GM12878 (cell line): ENCODE measurements around the gene CAPS. TPM values are rescaled to one million over a fixed set of nuclear protein-coding genes. Genes with fewer than 3 reads are reported as not detected.

Source experiments
- BMI1 ChIP-seq: fragments of 450-650 bp; IDR thresholded peaks from 2 replicates; pipeline ENCODE4 v1.6.1; 2016; ENCODE audit warnings: mild to moderate bottlenecking, moderate library complexity, borderline replicate concordance
- CBFB ChIP-seq: IDR thresholded peaks from 2 replicates; pipeline ENCODE4 v1.6.1; 2016; ENCODE audit warnings: antibody characterized with exemption, low read depth
- CBX3 ChIP-seq: fragments of 200-600 bp; sonication (generic); IDR thresholded peaks from 2 replicates; pipeline ENCODE4 v1.6.1; 2016; ENCODE audit warnings: low read depth, borderline replicate concordance
- CEBPZ ChIP-seq: fragments of 150-350 bp; IDR thresholded peaks from 2 replicates; pipeline ENCODE4 v1.6.1; 2016; ENCODE audit warnings: low read depth, low read length
- CUX1 ChIP-seq: IDR thresholded peaks from 2 replicates; pipeline ENCODE4 v1.6.1; 2012; ENCODE audit warnings: improper control_type of control experiment, low read depth, low read length; ENCODE audit not compliant: insufficient replicate concordance
- E2F4 ChIP-seq: IDR thresholded peaks from 2 replicates; pipeline ENCODE4 v1.6.1; 2012; ENCODE audit warnings: low read depth, low read length, improper control_type of control experiment
- EP300 ChIP-seq, 2 experiments: fragments of 150-350 bp in 1 of 2; IDR thresholded peaks; 2 replicates each; pipeline ENCODE4 v1.6.1; 2011 to 2012; ENCODE audit warnings: low read depth in 2 of 2, low read length in 2 of 2, borderline replicate concordance in 1 of 2, improper control_type of control experiment in 1 of 2, inconsistent platforms in 1 of 2; ENCODE audit not compliant: control insufficient read depth in 1 of 2
- ETV6 ChIP-seq, 2 experiments: fragments of 450-650 bp in 1 of 2; IDR thresholded peaks in 1 of 2; conservative IDR thresholded peaks in 1 of 2; 2 replicates each; pipeline ENCODE4 v1.6.1; 2014; ENCODE audit warnings: antibody characterized with exemption in 1 of 2, borderline replicate concordance in 1 of 2, low read depth in 1 of 2, mild to moderate bottlenecking in 1 of 2, moderate library complexity in 1 of 2
- HDAC2 ChIP-seq: fragments of 200-600 bp; sonication (generic); IDR thresholded peaks from 2 replicates; pipeline ENCODE4 v1.6.1; 2017
- MXI1 ChIP-seq: fragments of 150-350 bp; IDR thresholded peaks from 2 replicates; pipeline ENCODE4 v1.6.1; 2011; ENCODE audit warnings: low read depth, mild to moderate bottlenecking, inconsistent platforms, low read length, improper control_type of control experiment
- NR2C1 ChIP-seq: fragments of 450-650 bp; IDR thresholded peaks from 2 replicates; pipeline ENCODE4 v1.6.1; 2017; ENCODE audit warnings: antibody characterized with exemption, mild to moderate bottlenecking, moderate library complexity
- RAD51 ChIP-seq: fragments of 450-650 bp; IDR thresholded peaks from 2 replicates; pipeline ENCODE4 v1.6.1; 2016; ENCODE audit warnings: moderate library complexity, mild to moderate bottlenecking, inconsistent platforms
- RFX5 ChIP-seq: IDR thresholded peaks from 2 replicates; pipeline ENCODE4 v1.6.1; 2011; ENCODE audit warnings: low read depth, low read length, improper control_type of control experiment
- SPI1 ChIP-seq: IDR thresholded peaks from 2 replicates; pipeline ENCODE4 v1.6.1; 2011; ENCODE audit warnings: low read depth, mild to moderate bottlenecking, low read length, moderate library complexity, borderline replicate concordance; ENCODE audit not compliant: insufficient read depth
- SREBF1 ChIP-seq: IDR thresholded peaks from 2 replicates; pipeline ENCODE4 v1.6.1; 2012; ENCODE audit warnings: mild to moderate bottlenecking, low read length
- STAT3 ChIP-seq: IDR thresholded peaks from 2 replicates; pipeline ENCODE4 v1.6.1; 2011; ENCODE audit warnings: low read depth, low read length, improper control_type of control experiment
- SUPT20H ChIP-seq: IDR thresholded peaks from 2 replicates; pipeline ENCODE4 v1.6.1; 2011; ENCODE audit warnings: low read depth, mild to moderate bottlenecking, low read length, moderate library complexity, borderline replicate concordance; ENCODE audit not compliant: control insufficient read depth
- USF1 ChIP-seq: IDR thresholded peaks from 2 replicates; pipeline ENCODE4 v1.6.1; 2011; ENCODE audit warnings: borderline replicate concordance, low read depth, mild to moderate bottlenecking, moderate library complexity, mixed read lengths, low read length; ENCODE audit not compliant: insufficient read depth; ENCODE audit errors: extremely low read length
- polyA plus RNA-seq, 11 experiments: library from polyadenylated mRNA; depleted of rRNA in 4 of 11; unstranded in 6 of 11; stranded (reverse) in 5 of 11; fragments of >200 nt; fragmentation: Nextera tagmentation in 4 of 11; fragmentation: Illumina TruSeq in 1 of 11; extraction: Ambion mirVana in 4 of 11; extraction: Trizol in 1 of 11; gene quantifications; 1 replicate in 1 of 11; 2 replicates in 10 of 11; pipeline versions ENCODE4 v1.2.1 to v1.2.3, GENCODE V29; 2011 to 2016; ENCODE audit warnings: inconsistent platforms in 2 of 11, missing spikeins in 2 of 11, low read depth in 1 of 11
- total RNA-seq, 4 experiments: library from RNA; depleted of rRNA in 3 of 4; stranded (reverse); fragments of >200 nt in 3 of 4; fragmentation: Illumina TruSeq in 1 of 4; extraction: Trizol in 1 of 4; gene quantifications; 2 replicates each; pipeline versions ENCODE4 v1.2.1 to v1.2.3, GENCODE V29; 2013 to 2021

The CAPS gene
- total and polyA plus RNA-seq, 10 of the 15 experiments (the other 5 are each of a cell fraction or from before 2014, with no cell fraction given), result 0.09 to 6.9 (median 2.9) TPM

GRCh38 chr19:5903624-5904351 is 10.3 kb upstream of the CAPS start, which contains the start of gene NDUFA11 (continued):
- TF ChIP-seq RFX5, result no peak
- TF ChIP-seq MXI1, result peak; percentile 86
- no peak for TF ChIP-seq CUX1
- no peak for TF ChIP-seq RAD51
- TF ChIP-seq NR2C1, result peak; percentile 59
- no peak for TF ChIP-seq SUPT20H
- TF ChIP-seq HDAC2, result no peak
- peak in 1 of 2 experiments; percentile 26; a peak in 1 of 4 replicates for TF ChIP-seq EP300 (IDR thresholded peaks at IDR 0.05; ENCODE audit: borderline replicate concordance in 1 of 2, control insufficient read depth in 1 of 2, low read depth in 2 of 2, low read length in 2 of 2)
- no peak for TF ChIP-seq ETV6 (conservative IDR thresholded peaks at IDR 0.05 in 1 of 2, IDR thresholded peaks at IDR 0.05 in 1 of 2; ENCODE audit: borderline replicate concordance in 1 of 2, low read depth in 1 of 2)
- peak; percentile 93 for TF ChIP-seq CBFB
- no peak for TF ChIP-seq USF1
- no peak for TF ChIP-seq SREBF1
- TF ChIP-seq E2F4, result no peak
- TF ChIP-seq CEBPZ, result no peak
- no peak for TF ChIP-seq SPI1
- no peak for TF ChIP-seq BMI1
- TF ChIP-seq CBX3, result no peak
- TF ChIP-seq STAT3, result no peak
